CD14-positive monocyte (primary cell): Measurements from ENCODE around the gene ACBD5. TPM values are rescaled to one million over a fixed set of nuclear protein-coding genes. Genes with fewer than 3 reads are reported as not detected.

ENCODE experiments used
- DNase-seq, 3 donors: peaks; one replicate each; pipeline ENCODE4 v3.0.0-alpha.2; 2011 to 2022
- H2AFZ ChIP-seq: 2 replicates; pipeline ENCODE4 v1.6.0; 2012; ENCODE audit warnings: mild to moderate bottlenecking, low read depth, low read length, inconsistent platforms; ENCODE audit not compliant: insufficient read depth, poor library complexity, severe bottlenecking
- H3K27ac ChIP-seq, 2 donors: 1 replicate in 1 of 2; 2 replicates in 1 of 2; pipeline ENCODE4 v1.5.1; 2012 to 2013; ENCODE audit warnings: low read length in 2 of 2, control low read depth in 1 of 2, inconsistent platforms in 1 of 2, low read depth in 1 of 2, mild to moderate bottlenecking in 1 of 2
- H3K27me3 ChIP-seq, 2 donors: one replicate each; pipeline versions ENCODE4 v1.6.0 to v1.6.1; 2011 to 2013; ENCODE audit warnings: low read length in 2 of 2; ENCODE audit not compliant: control insufficient read depth in 2 of 2, insufficient read depth in 2 of 2
- H3K36me3 ChIP-seq, 2 donors: replicated peaks in 1 of 2; 1 replicate in 1 of 2; 2 replicates in 1 of 2; pipeline versions ENCODE4 v1.5.1 to v1.6.1; 2012 to 2013; ENCODE audit warnings: low read length in 2 of 2, control low read depth in 1 of 2, inconsistent platforms in 1 of 2, mild to moderate bottlenecking in 1 of 2; ENCODE audit not compliant: insufficient read depth in 2 of 2, control insufficient read depth in 1 of 2
- H3K4me1 ChIP-seq, 2 donors: 1 replicate in 1 of 2; 2 replicates in 1 of 2; pipeline versions ENCODE4 v1.5.1 to v1.6.1; 2012 to 2013; ENCODE audit warnings: low read length in 2 of 2, control low read depth in 1 of 2, inconsistent platforms in 1 of 2, mild to moderate bottlenecking in 1 of 2, moderate library complexity in 1 of 2; ENCODE audit not compliant: insufficient read depth in 2 of 2, control insufficient read depth in 1 of 2
- H3K4me2 ChIP-seq: replicated peaks from 2 replicates; pipeline ENCODE3; 2012; ENCODE audit warnings: low read length, moderate library complexity, mild to moderate bottlenecking; ENCODE audit not compliant: poor library complexity, severe bottlenecking; ENCODE audit errors: extremely low read depth
- H3K4me3 ChIP-seq, 3 experiments: fragments of 200-600 bp in 1 of 3; sonication (generic) in 1 of 3; replicated peaks in 1 of 3; 1 replicate in 2 of 3; 2 replicates in 1 of 3; pipeline ENCODE4 v1.5.1; 2011 to 2013; ENCODE audit warnings: low read length in 3 of 3, mild to moderate bottlenecking in 3 of 3, control low read depth in 2 of 3, low read depth in 2 of 3, inconsistent platforms in 1 of 3, moderate library complexity in 1 of 3
- H3K79me2 ChIP-seq: 2 replicates; pipeline ENCODE4 v1.6.0; 2012; ENCODE audit warnings: mild to moderate bottlenecking, control low read depth, inconsistent platforms, low read length, moderate library complexity; ENCODE audit not compliant: insufficient read depth
- H3K9ac ChIP-seq: 2 replicates; pipeline ENCODE4 v1.6.0; 2017; ENCODE audit warnings: low read length, mild to moderate bottlenecking; ENCODE audit not compliant: insufficient read depth, poor library complexity, severe bottlenecking
- H3K9me3 ChIP-seq, 2 donors: replicated peaks in 1 of 2; 1 replicate in 1 of 2; 2 replicates in 1 of 2; pipeline versions ENCODE4 v1.5.1 to v1.6.1; 2012 to 2013; ENCODE audit warnings: low read length in 2 of 2, control low read depth in 1 of 2; ENCODE audit not compliant: control insufficient read depth in 1 of 2, insufficient read depth in 1 of 2
- H4K20me1 ChIP-seq: 2 replicates; pipeline ENCODE4 v1.6.0; 2012; ENCODE audit warnings: mild to moderate bottlenecking, low read length, control low read depth, moderate library complexity; ENCODE audit not compliant: insufficient read depth
- H3K27ac Mint-ChIP-seq, 7 donors: one replicate each; pipeline ENCODE4 v1.8.0; 2020; ENCODE audit warnings: mild to moderate bottlenecking in 7 of 7, mixed read lengths in 7 of 7, moderate library complexity in 6 of 7, inconsistent platforms in 2 of 7
- H3K27me3 Mint-ChIP-seq, 3 donors: one replicate each; pipeline ENCODE4 v1.8.0; 2021 to 2022; ENCODE audit warnings: low read depth in 3 of 3, mild to moderate bottlenecking in 3 of 3, mixed read lengths in 3 of 3, moderate library complexity in 3 of 3, inconsistent platforms in 1 of 3
- H3K36me3 Mint-ChIP-seq, 2 donors: one replicate each; pipeline ENCODE4 v1.8.0; 2020; ENCODE audit warnings: mixed read lengths in 2 of 2, inconsistent platforms in 1 of 2, mild to moderate bottlenecking in 1 of 2
- H3K4me1 Mint-ChIP-seq: one replicate; pipeline ENCODE4 v1.8.0; 2020; ENCODE audit warnings: mild to moderate bottlenecking, mixed read lengths
- H3K4me3 Mint-ChIP-seq, 2 donors: one replicate each; pipeline ENCODE4 v1.8.0; 2020; ENCODE audit warnings: mild to moderate bottlenecking in 2 of 2, mixed read lengths in 2 of 2, moderate library complexity in 1 of 2
- H3K9me3 Mint-ChIP-seq, 7 donors: one replicate each; pipeline ENCODE4 v1.8.0; 2020 to 2022; ENCODE audit warnings: mixed read lengths in 7 of 7, mild to moderate bottlenecking in 6 of 7, moderate library complexity in 6 of 7, inconsistent platforms in 2 of 7
- CTCF ChIP-seq: fragments of 200-600 bp; IDR thresholded peaks from one replicate; pipeline ENCODE4 v1.8.0; 2022; ENCODE audit warnings: antibody characterized with exemption, mild to moderate bottlenecking
- WGBS: methylation state at CpG from one replicate; pipeline ENCODE4 v1.1.5; 2013; ENCODE audit warnings: missing lambda C conversion rate; ENCODE audit not compliant: insufficient coverage; 5-methylcytosine and 5-hydroxymethylcytosine counted together
- intact Hi-C, 2 donors: fragments of 100-400 bp; cut with micrococcal nuclease; formaldehyde crosslinking; loops; one replicate each; pipeline versions ENCODE4 v1.15.0 to v1.15.1; 2023
- polyA plus RNA-seq, 3 donors: library from polyadenylated mRNA; depleted of rRNA in 1 of 3; unstranded in 2 of 3; stranded (reverse) in 1 of 3; fragments of 300-500 nt in 2 of 3; fragments of >200 nt in 1 of 3; fragmentation: Illumina TruSeq in 2 of 3; gene quantifications; 1 replicate in 2 of 3; 2 replicates in 1 of 3; pipeline ENCODE4 v1.2.3, GENCODE V29; 2012 to 2021

The ACBD5 gene
- polyA plus RNA-seq, 3 donors: 13.6 to 17.5 (median 15.5) TPM

- peaks cover 0 to 4% (median 2%) of the 10 kb centered on the region in 3 donors for H3K27me3 Mint-ChIP-seq
- H3K27ac ChIP-seq: peak overlapping the region; percentile 96 to 98
- H3K27ac Mint-ChIP-seq: peak overlapping the region; percentile 96 to 98 (median 98)
- WGBS: no CpG with 5 or more reads among the region's 6 CpGs
- no peaks in the 10 kb centered on the region for H3K9me3 Mint-ChIP-seq
- no peaks in the 10 kb centered on the region for H3K27me3 ChIP-seq
- H3K36me3 ChIP-seq: no peaks in the 10 kb centered on the region
- H3K4me1 Mint-ChIP-seq: peaks cover 26% of the 10 kb centered on the region
- no peaks in the 10 kb centered on the region for H4K20me1 ChIP-seq
- H3K4me1 ChIP-seq: peaks cover 25 to 32% of the 10 kb centered on the region in 2 donors
- H3K9me3 ChIP-seq: no peaks in the 10 kb centered on the region
- H3K4me3 Mint-ChIP-seq: peak overlapping the region; percentile 95 to 97
- peak overlapping the region; percentile 58 to 92 (median 68) for H3K4me3 ChIP-seq
- peak overlapping the region; percentile 78 for H3K4me2 ChIP-seq
- peak overlapping the region; percentile 87 for H2AFZ ChIP-seq
- H3K79me2 ChIP-seq: peaks cover 29% of the 10 kb centered on the region
- H3K36me3 Mint-ChIP-seq: no peaks in the 10 kb centered on the region
- H3K9ac ChIP-seq: peak overlapping the region; percentile 82
- DNase-seq: no peak
- intact Hi-C loops: loop anchor here (2.0 to 5.0 kb wide), 2 partner anchors 88 to 380 kb away; partner anchors contain the start of genes MASTL (in 2 of the 2), YME1L1 (in 2 of the 2) and ABI1 (in 1 of the 2)
- no peak for TF ChIP-seq CTCF
Measured at GRCh38 chr10:27242473-27242950, 1.9 kb upstream of the ACBD5 start.

GRCh38 chr10:27241652-27242472 lies 1.3 kb upstream of the ACBD5 start:
- Histone ChIP-seq H3K4me2 (peak overlapping the region; percentile 78), H3K79me2 (peaks cover 35% of the 10 kb centered on the region), H4K20me1 (peaks cover 4% of the 10 kb centered on the region), H3K9ac (peak overlapping the region; percentile 82), H2AFZ (peak overlapping the region; percentile 87), H3K27ac (peak overlapping the region; percentile 96 to 98), H3K4me3 (peak overlapping the region; percentile 58 to 92 (median 68)), H3K4me1 (peaks cover 25 to 32% of the 10 kb centered on the region in 2 donors), H3K27me3 (no peaks in the 10 kb centered on the region), H3K9me3 (no peaks in the 10 kb centered on the region), H3K36me3 (no peaks in the 10 kb centered on the region)
- peak overlapping the region; percentile 95 to 97 for H3K4me3 Mint-ChIP-seq
- peak overlapping the region; percentile 96 to 98 (median 98) for H3K27ac Mint-ChIP-seq
- peak; percentile 93 for DNase-seq
- intact Hi-C loops: loop anchor here (2.0 to 5.0 kb wide), 2 partner anchors 87 to 380 kb away; partner anchors contain the start of genes MASTL (in 2 of the 2), YME1L1 (in 2 of the 2) and ABI1 (in 1 of the 2)
- H3K9me3 Mint-ChIP-seq: no peaks in the 10 kb centered on the region
- peaks cover 26% of the 10 kb centered on the region for H3K4me1 Mint-ChIP-seq
- no peak for TF ChIP-seq CTCF
- peaks cover 0 to 4% (median 2%) of the 10 kb centered on the region in 3 donors for H3K27me3 Mint-ChIP-seq
- no peaks in the 10 kb centered on the region for H3K36me3 Mint-ChIP-seq
- under 1% methylated on average over 51 of the region's 59 CpGs for WGBS
